Activated CD4-positive, alpha-beta T cell treated with anti-CD3 and anti-CD28 coated beads, Interleukin-2, amount 10 ng/mL, durations not matched to agents 7 days and 5 days (primary cell): Measurements from ENCODE around the gene SUGCT. TPM values are rescaled to one million over a fixed set of nuclear protein-coding genes. Genes with fewer than 3 reads are reported as not detected.
"Not testable (repeated sequence)": the region's sequence is repeated elsewhere in the genome, so short reads cannot be mapped to it uniquely, and the experiment has no call there.

ENCODE experiments used
- CTCF ChIA-PET: fragments of 350-600 bp; sonication (Branson Sonifier 250); formaldehyde crosslinking; loops from one replicate; lab custom pipeline; 2021; ENCODE audit warnings: antibody characterized with exemption; lab: Charles Lee
- POLR2A ChIA-PET: fragments of 350-600 bp; sonication (Branson Sonifier 250); formaldehyde crosslinking; loops from one replicate; lab custom pipeline; 2021; ENCODE audit warnings: antibody characterized with exemption; lab: Charles Lee
- DNase-seq: peaks from one replicate; pipeline ENCODE4 v3.0.0-alpha.2; 2020
- H3K27ac Mint-ChIP-seq: one replicate; pipeline ENCODE4 v1.8.0; 2021; ENCODE audit warnings: mild to moderate bottlenecking, moderate library complexity, mixed read lengths
- H3K27me3 Mint-ChIP-seq: one replicate; pipeline ENCODE4 v1.8.0; 2021; ENCODE audit warnings: mixed read lengths
- H3K36me3 Mint-ChIP-seq: one replicate; pipeline ENCODE4 v1.8.0; 2021; ENCODE audit warnings: low read depth, mixed read lengths
- H3K4me1 Mint-ChIP-seq: one replicate; pipeline ENCODE4 v1.8.0; 2021; ENCODE audit warnings: mixed read lengths
- H3K4me3 Mint-ChIP-seq: one replicate; pipeline ENCODE4 v1.8.0; 2021; ENCODE audit warnings: mild to moderate bottlenecking, moderate library complexity, mixed read lengths
- H3K9me3 Mint-ChIP-seq: one replicate; pipeline ENCODE4 v1.8.0; 2021; ENCODE audit warnings: mixed read lengths
- total RNA-seq, 2 experiments: library from RNA; stranded (reverse); gene quantifications; one replicate each; pipeline ENCODE4 v1.2.3, GENCODE V29; 2021

Gene SUGCT
- total RNA-seq, 2 experiments from 2014 or later, result not detected

- H3K27ac Mint-ChIP-seq, result no peak overlapping the region
- H3K9me3 Mint-ChIP-seq, result no peaks in the 10 kb centered on the region
- POLR2A ChIA-PET, result no interaction called here
- H3K4me1 Mint-ChIP-seq, result peaks cover 3% of the 10 kb centered on the region
- no peak overlapping the region for H3K4me3 Mint-ChIP-seq
- CTCF ChIA-PET, result no interaction called here
- DNase-seq, result no peak
- no peaks in the 10 kb centered on the region for H3K36me3 Mint-ChIP-seq
- H3K27me3 Mint-ChIP-seq, result no peaks in the 10 kb centered on the region
These were observed 475.7 kb downstream of the SUGCT start for GRCh38 chr7:40610461-40610860.

- no peaks in the 10 kb centered on the region for H3K36me3 Mint-ChIP-seq
- CTCF ChIA-PET, result interaction anchor here (0.6 kb wide), 1 partner anchor 67 kb away, joined by 3 read pairs; no protein-coding TSS in a partner anchor
- H3K27me3 Mint-ChIP-seq, result no peaks in the 10 kb centered on the region
- no peaks in the 10 kb centered on the region for H3K9me3 Mint-ChIP-seq
- H3K4me1 Mint-ChIP-seq, result no peaks in the 10 kb centered on the region
- DNase-seq, result no peak
- POLR2A ChIA-PET, result no interaction called here
- H3K27ac Mint-ChIP-seq, result no peak overlapping the region
- no peak overlapping the region for H3K4me3 Mint-ChIP-seq
These were observed 476.5 kb downstream of the SUGCT start for GRCh38 chr7:40611095-40611871.

GRCh38 chr7:40612298-40612697 lies 477.5 kb downstream of the SUGCT start:
- POLR2A ChIA-PET, result no interaction called here
- Mint-ChIP-seq H3K4me3 (no peak overlapping the region), H3K4me1 (no peaks in the 10 kb centered on the region), H3K36me3 (no peaks in the 10 kb centered on the region), H3K9me3 (no peaks in the 10 kb centered on the region), H3K27me3 (no peaks in the 10 kb centered on the region), H3K27ac (no peak overlapping the region)
- DNase-seq, result no peak
- CTCF ChIA-PET, result no interaction called here

GRCh38 chr7:40619647-40620046 lies 484.8 kb downstream of the SUGCT start:
- no peak for DNase-seq
- Mint-ChIP-seq H3K27ac (no peak overlapping the region), H3K36me3 (no peaks in the 10 kb centered on the region), H3K9me3 (no peaks in the 10 kb centered on the region), H3K27me3 (no peaks in the 10 kb centered on the region), H3K4me1 (no peaks in the 10 kb centered on the region), H3K4me3 (no peak overlapping the region)
- ChIA-PET CTCF (interaction anchor here (2.0 kb wide), 1 partner anchor 9 kb away, joined by 6 read pairs; no protein-coding TSS in a partner anchor), POLR2A (no interaction called here)

GRCh38 chr7:40621592-40621998 lies 486.8 kb downstream of the SUGCT start:
- no peak for DNase-seq
- CTCF ChIA-PET, result interaction anchor here (0.9 kb wide), 1 partner anchor 11 kb away, joined by 3 read pairs; no protein-coding TSS in a partner anchor
- H3K4me1 Mint-ChIP-seq, result no peaks in the 10 kb centered on the region
- H3K4me3 Mint-ChIP-seq, result no peak overlapping the region
- no peaks in the 10 kb centered on the region for H3K27me3 Mint-ChIP-seq
- POLR2A ChIA-PET, result interaction anchor here (0.6 kb wide), 1 partner anchor 297 kb away, joined by 4 read pairs; no protein-coding TSS in a partner anchor
- no peak overlapping the region for H3K27ac Mint-ChIP-seq
- H3K36me3 Mint-ChIP-seq, result no peaks in the 10 kb centered on the region
- no peaks in the 10 kb centered on the region for H3K9me3 Mint-ChIP-seq

- H3K36me3 Mint-ChIP-seq, result no peaks in the 10 kb centered on the region
- POLR2A ChIA-PET, result no interaction called here
- CTCF ChIA-PET, result no interaction called here
- no peak for DNase-seq
- no peaks in the 10 kb centered on the region for H3K4me1 Mint-ChIP-seq
- no peak overlapping the region for H3K27ac Mint-ChIP-seq
- no peaks in the 10 kb centered on the region for H3K27me3 Mint-ChIP-seq
- no peak overlapping the region for H3K4me3 Mint-ChIP-seq
- H3K9me3 Mint-ChIP-seq, result no peaks in the 10 kb centered on the region
These were observed 488.2 kb downstream of the SUGCT start for GRCh38 chr7:40622941-40623501.

- DNase-seq, result no peak
- no peaks in the 10 kb centered on the region for H3K27me3 Mint-ChIP-seq
- no peaks in the 10 kb centered on the region for H3K9me3 Mint-ChIP-seq
- H3K4me1 Mint-ChIP-seq, result no peaks in the 10 kb centered on the region
- CTCF ChIA-PET, result no interaction called here
- POLR2A ChIA-PET, result no interaction called here
- H3K36me3 Mint-ChIP-seq, result no peaks in the 10 kb centered on the region
- no peak overlapping the region for H3K27ac Mint-ChIP-seq
- H3K4me3 Mint-ChIP-seq, result no peak overlapping the region
These were observed 489.1 kb downstream of the SUGCT start for GRCh38 chr7:40623863-40624262.

- H3K36me3 Mint-ChIP-seq, H3K27ac Mint-ChIP-seq, H3K4me3 Mint-ChIP-seq, CTCF ChIA-PET, H3K4me1 Mint-ChIP-seq, H3K9me3 Mint-ChIP-seq, DNase-seq, POLR2A ChIA-PET, H3K27me3 Mint-ChIP-seq: not testable (repeated sequence)
These were observed 492.6 kb downstream of the SUGCT start for GRCh38 chr7:40627361-40627760.

- Mint-ChIP-seq H3K9me3 (no peaks in the 10 kb centered on the region), H3K4me1 (no peaks in the 10 kb centered on the region), H3K4me3 (no peak overlapping the region), H3K27me3 (no peaks in the 10 kb centered on the region), H3K36me3 (no peaks in the 10 kb centered on the region), H3K27ac (no peak overlapping the region)
- no peak for DNase-seq
- CTCF ChIA-PET, result interaction anchor here (2.0 kb wide), 1 partner anchor 10 kb away, joined by 6 read pairs; no protein-coding TSS in a partner anchor
- POLR2A ChIA-PET, result no interaction called here
These were observed 495.1 kb downstream of the SUGCT start for GRCh38 chr7:40629891-40630290.

- no peaks in the 10 kb centered on the region for H3K36me3 Mint-ChIP-seq
- no peaks in the 10 kb centered on the region for H3K4me1 Mint-ChIP-seq
- H3K27me3 Mint-ChIP-seq, result peaks cover 5% of the 10 kb centered on the region
- ChIA-PET POLR2A (no interaction called here), CTCF (no interaction called here)
- DNase-seq, result no peak
- H3K9me3 Mint-ChIP-seq, result no peaks in the 10 kb centered on the region
- H3K4me3 Mint-ChIP-seq, result no peak overlapping the region
- no peak overlapping the region for H3K27ac Mint-ChIP-seq
These were observed 499.3 kb downstream of the SUGCT start for GRCh38 chr7:40634118-40634517.

GRCh38 chr7:40638545-40639320 lies 503.9 kb downstream of the SUGCT start:
- H3K4me1 Mint-ChIP-seq, result no peaks in the 10 kb centered on the region
- no peaks in the 10 kb centered on the region for H3K36me3 Mint-ChIP-seq
- ChIA-PET POLR2A (no interaction called here), CTCF (no interaction called here)
- no peak for DNase-seq
- H3K27me3 Mint-ChIP-seq, result peaks cover 7% of the 10 kb centered on the region
- no peak overlapping the region for H3K4me3 Mint-ChIP-seq
- no peak overlapping the region for H3K27ac Mint-ChIP-seq
- no peaks in the 10 kb centered on the region for H3K9me3 Mint-ChIP-seq

- DNase-seq, result no peak
- no peak overlapping the region for H3K27ac Mint-ChIP-seq
- no peaks in the 10 kb centered on the region for H3K36me3 Mint-ChIP-seq
- peaks cover 7% of the 10 kb centered on the region for H3K27me3 Mint-ChIP-seq
- H3K4me1 Mint-ChIP-seq, result peaks cover 9% of the 10 kb centered on the region
- ChIA-PET CTCF (no interaction called here), POLR2A (no interaction called here)
- no peak overlapping the region for H3K4me3 Mint-ChIP-seq
- no peaks in the 10 kb centered on the region for H3K9me3 Mint-ChIP-seq
These were observed 505.8 kb downstream of the SUGCT start for GRCh38 chr7:40640566-40640965.

- DNase-seq, result no peak
- H3K27ac Mint-ChIP-seq, result no peak overlapping the region
- peaks cover 7% of the 10 kb centered on the region for H3K27me3 Mint-ChIP-seq
- H3K4me1 Mint-ChIP-seq, result peaks cover 9% of the 10 kb centered on the region
- no peaks in the 10 kb centered on the region for H3K9me3 Mint-ChIP-seq
- no peaks in the 10 kb centered on the region for H3K36me3 Mint-ChIP-seq
- ChIA-PET POLR2A (no interaction called here), CTCF (no interaction called here)
- no peak overlapping the region for H3K4me3 Mint-ChIP-seq
These were observed 506.9 kb downstream of the SUGCT start for GRCh38 chr7:40641701-40642100.
